OCI-LY7 (cell line): ENCODE measurements around the gene ANKRD11.

Experiments
- CTCF ChIP-seq: fragments of 200-600 bp; sonication (generic); conservative IDR thresholded peaks from 2 replicates; pipeline ENCODE4 v1.5.1; 2014; ENCODE audit warnings: mild to moderate bottlenecking, antibody characterized with exemption, low read length, moderate library complexity, mixed read lengths
- EZH2phosphoT487 ChIP-seq: fragments of 200-600 bp; sonication (generic); IDR thresholded peaks from 2 replicates; pipeline ENCODE4 v1.6.1; 2018; ENCODE audit warnings: low read depth, borderline replicate concordance, mild to moderate bottlenecking, mixed run types, antibody characterized with exemption, low read length, moderate library complexity, mixed read lengths

GRCh38 chr16:89473136-89473712, 17.1 kb downstream of the ANKRD11 start:
- TF ChIP-seq CTCF (no peak), EZH2phosphoT487 (no peak)
